GM20000 (cell line): Measurements from ENCODE around the gene OSBPL8.

ENCODE experiments used
- DNase-seq: peaks from one replicate; pipeline ENCODE4 v3.0.0; 2012; ENCODE audit warnings: low spot score
- CTCF ChIP-seq: IDR thresholded peaks from 2 replicates; pipeline ENCODE4 v1.5.1; 2012; ENCODE audit warnings: mild to moderate bottlenecking, control low read depth; ENCODE audit errors: extremely low read depth, missing control alignments

The OSBPL8 gene

GRCh38 chr12:76537923-76538322 lies 21.6 kb downstream of the OSBPL8 start:
- DNase-seq = no peak
- TF ChIP-seq CTCF = no peak

GRCh38 chr12:76536546-76536945 lies 23.0 kb downstream of the OSBPL8 start:
- no peak for TF ChIP-seq CTCF
- no peak for DNase-seq

- TF ChIP-seq CTCF = no peak
- DNase-seq = no peak
Measured at GRCh38 chr12:76535170-76535569, 24.4 kb downstream of the OSBPL8 start.

- no peak for TF ChIP-seq CTCF
- no peak for DNase-seq
Measured at GRCh38 chr12:76533331-76533730, 26.2 kb downstream of the OSBPL8 start.

- no peak for DNase-seq
Measured at GRCh38 chr12:76532520-76532919, 27.1 kb downstream of the OSBPL8 start.

GRCh38 chr12:76531056-76531455 lies 28.5 kb downstream of the OSBPL8 start:
- no peak for DNase-seq
- TF ChIP-seq CTCF = no peak

More at GRCh38 chr12:76532520-76532919, 27.1 kb downstream of the OSBPL8 start:
- no peak for TF ChIP-seq CTCF

GRCh38 chr12:76530516-76530915 lies 29.1 kb downstream of the OSBPL8 start:
- no peak for TF ChIP-seq CTCF
- no peak for DNase-seq
